Iris pigment epithelial cell (primary cell): ENCODE data around the gene RAB7A.
"Not testable (repeated sequence)": the region's sequence is repeated elsewhere in the genome, so short reads cannot be mapped to it uniquely, and the experiment has no call there.

Experiments used
- DNase-seq: peaks from one replicate; pipeline ENCODE4 v3.0.0-alpha.2; 2011; ENCODE audit warnings: low read depth

Gene RAB7A

GRCh38 chr3:128753715-128754114 is 27.7 kb downstream of the RAB7A start:
- DNase-seq, result no peak

DNA sequence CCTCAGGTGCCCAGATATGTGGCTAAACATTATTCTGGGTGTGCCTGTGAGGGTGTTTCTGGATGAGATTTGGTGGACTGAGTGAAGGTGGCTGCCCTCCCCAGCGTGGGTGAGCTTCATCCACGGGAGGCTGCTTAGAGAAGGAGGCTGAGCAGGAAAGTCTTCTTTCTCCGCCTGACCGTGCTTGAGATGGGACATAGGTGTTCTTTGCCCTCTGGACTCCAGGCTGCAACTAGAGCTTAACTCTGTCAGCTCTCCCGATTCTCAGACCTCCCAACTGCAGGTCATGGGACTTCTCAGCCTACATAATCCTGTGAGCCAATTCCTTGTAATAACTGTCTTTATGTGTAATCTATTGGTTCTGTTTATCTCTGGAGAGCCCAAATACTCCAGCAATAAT is 34.1 kb downstream of the RAB7A start:
- DNase-seq, result no peak

DNA sequence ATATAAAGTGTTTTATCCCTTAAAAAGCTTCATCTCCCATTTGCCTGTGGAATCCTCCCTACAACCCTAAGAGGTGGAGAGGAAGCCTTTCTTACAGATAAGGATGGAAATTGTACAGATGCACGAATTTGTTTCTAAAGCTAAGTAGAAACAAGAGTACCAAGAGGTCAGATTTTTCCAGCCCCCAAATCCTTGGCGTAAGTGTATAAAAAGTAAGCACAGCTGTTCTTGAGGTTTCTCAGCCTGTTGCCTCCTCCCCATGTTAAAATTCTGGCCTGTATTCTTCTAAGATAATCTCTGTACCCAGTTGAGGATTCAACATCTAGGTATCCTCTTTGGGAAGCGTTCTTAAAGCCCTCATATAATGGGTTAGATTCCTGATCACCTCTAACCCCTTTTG is 34.9 kb downstream of the RAB7A start:
- DNase-seq, result no peak

DNA sequence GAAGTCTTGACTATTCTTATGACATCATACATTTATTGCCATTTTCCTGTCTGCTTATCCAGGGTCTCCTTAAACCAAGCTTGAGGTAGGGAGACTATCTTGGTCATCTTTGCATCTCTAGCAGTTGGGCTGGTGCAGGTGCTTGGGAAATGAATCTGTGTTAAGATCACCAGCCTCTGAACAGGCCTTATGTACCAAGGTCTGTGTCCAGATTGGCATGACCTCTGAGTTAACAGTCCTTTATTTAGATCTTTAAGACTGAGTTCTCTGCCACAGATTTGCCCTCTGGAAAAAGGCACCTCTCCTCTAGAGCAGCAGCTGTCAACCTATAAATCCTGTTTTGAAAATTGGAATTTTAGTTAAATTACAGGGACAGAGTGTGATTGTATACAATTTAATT is 35.4 kb downstream of the RAB7A start:
- DNase-seq, result no peak

- no peak for DNase-seq
Observed at GRCh38 chr3:128763967-128764366, 38.0 kb downstream of the RAB7A start.

GRCh38 chr3:128764863-128765262 is 38.9 kb downstream of the RAB7A start:
- no peak for DNase-seq

DNA sequence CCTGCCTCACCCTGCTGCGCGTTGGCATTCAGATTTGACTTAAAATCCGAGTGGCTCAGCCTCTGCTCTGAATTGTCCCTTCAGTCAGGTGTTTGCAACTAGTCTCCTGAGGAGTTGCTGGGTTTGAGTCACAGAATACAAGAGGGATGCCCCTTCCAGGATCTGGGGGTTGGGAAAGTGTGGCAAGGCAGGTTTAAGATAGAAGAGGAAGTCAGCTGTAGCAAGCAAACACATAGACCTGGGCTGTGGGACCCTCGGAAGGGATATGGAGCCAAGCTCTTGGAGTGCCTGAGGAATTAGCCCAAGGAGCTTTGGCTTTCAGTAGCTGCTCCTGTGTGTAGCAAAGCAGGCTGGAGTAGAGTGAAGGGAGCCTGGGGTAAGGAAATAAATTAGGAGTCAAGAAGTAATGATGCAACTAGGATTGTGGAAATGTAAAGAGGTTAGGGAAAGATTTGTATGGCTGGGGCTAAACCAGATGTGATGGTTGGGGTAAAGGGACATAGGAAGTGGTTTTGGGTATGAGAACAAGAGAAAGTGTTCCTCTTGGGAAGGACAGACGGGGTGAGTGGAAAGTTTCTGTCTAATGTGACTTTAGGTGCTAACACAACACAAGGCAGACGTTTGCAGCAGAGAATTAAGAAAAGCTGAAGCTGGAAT is 41.2 kb downstream of the RAB7A start:
- DNase-seq, result no peak

DNA sequence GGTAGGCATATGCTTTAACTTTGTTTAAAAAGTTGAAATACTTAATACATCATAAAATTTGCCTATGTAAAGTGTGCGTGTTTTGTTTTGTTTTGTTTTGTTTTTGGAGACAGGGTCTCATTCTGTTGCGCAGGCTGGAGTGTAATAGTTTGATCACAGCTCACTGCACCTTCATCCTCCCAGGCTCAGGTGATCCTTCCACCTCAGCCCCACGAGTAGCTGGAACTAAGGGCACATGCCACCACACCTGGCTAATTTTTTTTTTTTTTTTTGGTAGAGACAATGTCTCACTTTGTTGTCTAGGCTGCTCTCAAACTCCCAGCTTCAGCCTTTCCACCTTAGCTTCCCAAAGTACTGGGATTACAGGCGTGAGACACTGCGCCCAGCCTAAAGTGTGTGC is 42.5 kb downstream of the RAB7A start:
- no peak for DNase-seq

DNA sequence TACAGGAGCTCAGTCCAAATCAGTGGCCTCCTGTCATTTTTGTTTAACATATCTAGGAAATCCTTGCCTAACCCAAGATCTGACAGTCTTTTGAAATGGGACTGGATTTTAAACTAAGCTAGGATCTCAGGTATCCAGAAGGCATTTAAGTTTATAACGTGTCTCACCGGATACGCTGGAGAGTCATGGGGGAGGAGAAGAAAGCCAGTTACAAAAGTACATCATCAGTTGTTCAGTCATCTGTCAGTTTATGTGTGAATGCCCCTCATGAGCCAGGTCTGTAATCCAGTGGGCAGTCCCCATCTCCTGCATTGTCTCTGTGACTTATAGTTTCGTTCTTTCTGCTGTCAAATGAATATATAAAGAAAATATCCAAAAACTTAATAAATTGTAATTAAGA is 44.4 kb downstream of the RAB7A start:
- no peak for DNase-seq

- DNase-seq, result not testable (repeated sequence)
Observed at GRCh38 chr3:128773189-128773588, 47.2 kb downstream of the RAB7A start.

- DNase-seq, result not testable (repeated sequence)
Observed at GRCh38 chr3:128773592-128773991, 47.6 kb downstream of the RAB7A start.

DNA sequence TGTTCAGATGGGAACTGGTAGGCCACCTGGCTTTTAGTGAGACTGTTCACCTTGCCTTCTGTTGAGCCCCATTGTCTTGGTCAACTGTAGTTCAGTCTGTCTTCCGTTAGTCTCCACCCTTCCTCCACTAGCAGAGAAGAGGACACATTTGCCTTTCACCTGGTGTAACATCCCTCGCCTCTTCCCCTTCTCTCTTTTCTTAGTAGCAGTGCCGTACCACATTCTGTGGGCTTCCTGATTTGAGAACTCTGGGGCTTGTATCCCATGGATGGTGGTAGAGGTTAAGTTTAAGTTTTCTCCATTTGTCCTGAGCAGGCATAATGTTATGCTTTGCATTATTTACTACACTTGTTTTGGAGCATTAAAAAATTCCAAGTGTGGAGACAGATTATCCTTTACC is 49.3 kb downstream of the RAB7A start:
- no peak for DNase-seq

DNA sequence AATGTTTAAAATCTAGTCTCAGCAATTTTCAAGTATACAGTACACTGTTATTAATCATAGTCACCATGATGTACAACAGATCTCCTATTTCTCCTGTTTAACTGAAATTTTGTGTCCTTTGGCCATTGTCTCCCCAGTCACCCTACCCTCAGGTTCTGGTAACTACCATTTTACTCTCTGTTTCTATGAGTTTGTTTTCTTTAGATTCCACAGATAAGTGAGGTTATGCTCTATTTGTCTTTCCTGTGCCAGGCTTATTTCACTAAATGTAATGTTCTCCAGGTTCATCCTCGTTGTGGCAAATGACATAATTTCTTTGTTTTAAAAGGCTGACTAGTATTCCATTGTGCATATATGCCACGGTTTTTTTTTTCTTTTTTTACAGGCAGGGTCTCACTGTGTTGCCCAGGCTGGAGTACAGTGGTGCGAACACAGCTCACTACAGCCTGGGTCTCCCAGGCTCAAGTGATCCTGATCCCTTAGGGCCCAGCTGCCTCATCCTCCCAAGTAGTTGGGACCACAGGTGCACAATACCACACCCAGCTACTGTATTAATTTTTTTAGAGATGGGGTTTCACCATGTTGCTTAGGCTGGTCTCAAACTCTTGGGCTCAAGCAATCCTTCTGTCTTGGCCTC is 50.0 kb downstream of the RAB7A start:
- DNase-seq, result no peak

DNA sequence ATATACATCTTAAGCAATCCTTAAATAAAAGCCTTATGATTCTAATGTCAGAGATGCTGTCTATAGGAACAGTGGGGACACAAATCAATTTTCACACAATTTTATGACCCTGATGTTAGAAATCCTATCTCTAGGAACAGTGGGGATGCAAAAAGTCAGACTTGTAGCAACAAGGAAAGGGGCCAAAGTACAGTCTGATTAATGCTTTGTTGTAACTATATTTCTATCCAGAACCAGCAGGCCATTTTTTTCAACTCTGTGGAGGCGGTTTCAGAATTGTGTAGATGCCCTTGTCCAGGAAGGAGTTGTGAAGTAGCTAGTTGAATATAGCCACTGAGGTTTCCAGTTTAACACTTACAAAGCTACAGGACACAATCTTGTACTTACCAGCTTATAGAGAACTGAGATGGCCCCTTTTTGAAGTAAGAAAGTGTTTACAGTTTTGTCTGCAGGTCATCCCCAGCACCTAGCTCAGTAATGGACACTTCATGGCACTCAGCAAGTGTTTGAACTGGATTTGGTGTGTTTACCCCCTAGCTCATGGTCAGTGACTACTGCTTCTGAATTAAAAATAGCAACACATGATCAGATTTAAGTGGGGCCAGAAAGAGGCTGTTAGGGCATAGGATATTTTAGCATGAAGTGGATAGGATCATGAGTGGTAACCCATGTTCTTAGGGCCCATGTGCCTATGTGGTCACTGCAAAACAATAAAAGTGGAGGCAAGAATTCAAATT is 54.3 kb downstream of the RAB7A start:
- DNase-seq, result no peak

DNA sequence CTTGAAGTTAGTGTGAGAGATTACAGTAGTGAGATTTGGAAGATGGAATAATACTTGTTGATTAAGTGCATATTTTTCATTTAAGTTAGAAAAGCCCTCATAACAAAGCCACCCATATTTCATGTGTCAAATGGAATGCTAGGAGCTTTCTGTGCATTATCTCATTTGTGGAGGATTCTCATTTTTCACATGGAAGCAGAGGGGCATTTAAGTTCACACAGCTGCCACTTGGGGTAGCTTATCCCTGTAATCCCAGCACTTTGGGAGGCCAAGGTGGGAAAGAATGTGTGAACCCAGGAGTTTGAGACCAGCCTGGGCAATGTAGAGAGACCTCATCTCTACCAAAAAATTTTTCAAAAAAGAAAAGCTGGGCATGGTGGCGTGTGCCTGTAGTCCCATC is 55.2 kb downstream of the RAB7A start:
- DNase-seq, result no peak

DNA sequence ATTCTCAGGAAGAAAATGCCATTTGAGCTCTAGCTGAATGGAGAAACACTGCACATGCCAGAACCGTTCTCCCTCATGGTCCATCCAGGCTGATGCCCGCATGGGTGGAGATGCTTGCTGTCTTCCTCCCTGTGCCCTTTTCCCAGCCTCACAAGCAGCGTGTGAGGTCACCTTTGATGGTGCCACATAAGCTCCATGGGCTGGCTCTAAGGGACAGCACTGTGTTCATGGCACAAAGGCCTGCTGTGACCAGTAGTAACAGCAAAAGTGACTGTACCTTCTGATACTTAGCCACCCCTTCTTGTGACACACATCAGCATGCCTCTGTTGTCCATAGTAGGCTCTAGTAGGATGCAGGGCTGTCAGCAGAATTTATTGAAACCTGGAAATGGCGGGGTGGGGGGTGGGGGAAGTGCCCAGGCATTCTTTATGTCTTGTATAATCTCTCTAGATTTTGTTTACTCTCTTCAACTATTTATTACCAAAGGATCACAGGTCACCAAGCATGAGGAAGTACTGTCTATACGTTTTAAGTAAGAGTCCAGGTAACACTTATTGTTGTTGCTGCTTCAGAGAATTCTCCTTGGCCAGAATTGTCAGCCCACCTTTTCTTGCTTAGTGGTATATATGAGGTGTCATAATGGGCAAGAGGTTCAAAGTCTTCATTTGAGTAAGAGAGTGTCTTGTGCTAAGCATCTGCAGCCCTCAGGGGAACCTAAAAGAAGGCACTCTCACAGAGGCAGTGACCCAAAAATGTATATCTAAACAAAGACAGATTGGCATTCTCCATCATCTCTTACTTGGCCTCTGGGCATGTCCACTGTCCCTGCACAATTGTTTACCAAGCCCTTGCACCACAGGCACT is 56.5 kb downstream of the RAB7A start:
- DNase-seq, result no peak

- DNase-seq, result no peak
Observed at GRCh38 chr3:128783774-128784173, 57.8 kb downstream of the RAB7A start.

DNA sequence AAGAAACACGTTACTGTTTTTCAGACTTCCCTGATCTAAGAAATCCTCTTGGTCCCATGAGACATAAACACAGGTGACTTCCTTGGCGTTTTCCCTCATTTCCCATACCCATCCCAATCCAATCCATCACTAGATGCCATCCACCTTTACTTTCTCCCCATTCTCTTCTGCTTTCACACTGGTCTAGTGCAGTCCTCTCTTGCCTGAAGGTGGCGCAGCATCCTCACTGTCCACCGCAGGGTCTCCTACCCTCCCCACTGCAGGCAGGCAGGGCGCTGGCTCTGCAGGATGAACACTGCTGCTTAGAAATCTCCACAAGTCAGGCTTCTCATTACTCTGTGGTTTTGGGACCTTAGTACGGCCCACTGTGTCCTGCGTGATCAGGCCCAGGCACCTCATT is 58.2 kb downstream of the RAB7A start:
- DNase-seq, result no peak

GRCh38 chr3:128784843-128785242 is 58.9 kb downstream of the RAB7A start:
- no peak for DNase-seq

- DNase-seq, result no peak
Observed at GRCh38 chr3:128786434-128787020, 60.5 kb downstream of the RAB7A start.

GRCh38 chr3:128787256-128788253 is 61.6 kb downstream of the RAB7A start:
- peak; percentile 94 for DNase-seq
